ENCODE data around the gene CCDC88C. TPM values are rescaled to one million over a fixed set of nuclear protein-coding genes. Genes with fewer than 3 reads are reported as not detected.

CCDC88C gene
- total and polyA plus RNA-seq, 2 experiments from 2014 or later: 23.6 to 60.7 TPM

GRCh38 chr14:91255026-91255695, 162.5 kb downstream of the CCDC88C start:
- H3K4me3 Mint-ChIP-seq: no peak overlapping the region; the same call in 2 of the 3 replicates

DNA sequence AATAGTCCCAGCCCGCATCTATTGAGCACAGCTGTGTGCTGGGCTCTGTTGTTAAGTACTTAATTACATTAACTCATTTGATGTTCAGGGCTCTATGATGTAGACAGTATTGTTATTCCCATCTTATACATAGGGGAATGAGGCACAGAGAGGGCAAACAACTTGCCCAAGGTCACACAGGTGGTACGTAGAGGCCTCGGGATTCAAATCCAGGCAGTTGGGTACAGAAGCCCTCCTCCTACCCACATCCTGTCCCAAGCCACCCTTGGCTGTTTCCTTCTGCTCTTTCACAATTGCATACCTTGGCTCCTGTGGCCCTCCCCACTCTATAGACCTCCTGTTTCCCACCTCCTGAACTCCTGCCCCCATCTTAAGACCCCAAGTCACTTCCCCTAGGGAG, 163.2 kb downstream of the CCDC88C start:
- no peak for TF ChIP-seq JUNB (IDR thresholded peaks at IDR 0.05; ENCODE audit: unreplicated experiment)
- no peak for TF ChIP-seq CREB1 (CRISPR knock-in tag; IDR thresholded peaks at IDR 0.05; ENCODE audit: low read depth)
- TF ChIP-seq EZH2phosphoT487 (IDR thresholded peaks at IDR 0.05; ENCODE audit: unreplicated experiment): no peak
- no peak for TF ChIP-seq ZNF114 (CRISPR knock-in tag; IDR thresholded peaks at IDR 0.05)
- TF ChIP-seq, protein P1, sequence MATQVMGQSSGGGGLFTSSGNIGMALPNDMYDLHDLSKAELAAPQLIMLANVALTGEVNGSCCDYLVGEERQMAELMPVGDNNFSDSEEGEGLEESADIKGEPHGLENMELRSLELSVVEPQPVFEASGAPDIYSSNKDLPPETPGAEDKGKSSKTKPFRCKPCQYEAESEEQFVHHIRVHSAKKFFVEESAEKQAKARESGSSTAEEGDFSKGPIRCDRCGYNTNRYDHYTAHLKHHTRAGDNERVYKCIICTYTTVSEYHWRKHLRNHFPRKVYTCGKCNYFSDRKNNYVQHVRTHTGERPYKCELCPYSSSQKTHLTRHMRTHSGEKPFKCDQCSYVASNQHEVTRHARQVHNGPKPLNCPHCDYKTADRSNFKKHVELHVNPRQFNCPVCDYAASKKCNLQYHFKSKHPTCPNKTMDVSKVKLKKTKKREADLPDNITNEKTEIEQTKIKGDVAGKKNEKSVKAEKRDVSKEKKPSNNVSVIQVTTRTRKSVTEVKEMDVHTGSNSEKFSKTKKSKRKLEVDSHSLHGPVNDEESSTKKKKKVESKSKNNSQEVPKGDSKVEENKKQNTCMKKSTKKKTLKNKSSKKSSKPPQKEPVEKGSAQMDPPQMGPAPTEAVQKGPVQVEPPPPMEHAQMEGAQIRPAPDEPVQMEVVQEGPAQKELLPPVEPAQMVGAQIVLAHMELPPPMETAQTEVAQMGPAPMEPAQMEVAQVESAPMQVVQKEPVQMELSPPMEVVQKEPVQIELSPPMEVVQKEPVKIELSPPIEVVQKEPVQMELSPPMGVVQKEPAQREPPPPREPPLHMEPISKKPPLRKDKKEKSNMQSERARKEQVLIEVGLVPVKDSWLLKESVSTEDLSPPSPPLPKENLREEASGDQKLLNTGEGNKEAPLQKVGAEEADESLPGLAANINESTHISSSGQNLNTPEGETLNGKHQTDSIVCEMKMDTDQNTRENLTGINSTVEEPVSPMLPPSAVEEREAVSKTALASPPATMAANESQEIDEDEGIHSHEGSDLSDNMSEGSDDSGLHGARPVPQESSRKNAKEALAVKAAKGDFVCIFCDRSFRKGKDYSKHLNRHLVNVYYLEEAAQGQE (IDR thresholded peaks at IDR 0.05; ENCODE audit: unreplicated experiment): no peak
- Histone ChIP-seq H3K4me3 (no peak overlapping the region; the same call in 1 of the 2 replicates), H3K9me2 (ENCODE audit: insufficient read depth) (no peaks in the 10 kb centered on the region), H3F3A (replicated peaks; ENCODE audit: low read depth) (0 out of 2 replicates have a peak, but pooled peaks cover 5% of the 10 kb centered on the region), H2AFZ (peak overlapping the region; percentile 97; the same call in 1 of the 2 replicates), H3K79me2 (replicated peaks; ENCODE audit: insufficient read depth) (no peaks in the 10 kb centered on the region), H3K27me3 (ENCODE audit: insufficient read depth) (peaks cover 27% of the 10 kb centered on the region), H3K4me2 (peak overlapping the region; percentile 86), H3K4me1 (ENCODE audit: insufficient read depth) (peaks cover 12% of the 10 kb centered on the region), H3K27ac (ENCODE audit: low read depth) (no peak overlapping the region), H3K36me3 (ENCODE audit: insufficient read depth) (no peaks in the 10 kb centered on the region), H4K20me1 (replicated peaks; ENCODE audit: insufficient read depth) (no peaks in the 10 kb centered on the region)
- no peak overlapping the region for H3K27ac Mint-ChIP-seq
- ATAC-seq (no peak), DNase-seq (ENCODE audit: low spot score) (no peak)
- H3K4me1 Mint-ChIP-seq: peaks cover 24% of the 10 kb centered on the region
- no peaks in the 10 kb centered on the region for H3K36me3 Mint-ChIP-seq (ENCODE audit: low read depth)
- H3K27me3 Mint-ChIP-seq (ENCODE audit: insufficient read depth, low read depth, poor library complexity): peaks cover 26% of the 10 kb centered on the region
- H3K4me3 Mint-ChIP-seq: peak overlapping the region; percentile 75
- H3K9me3 Mint-ChIP-seq: no peaks in the 10 kb centered on the region

More at GRCh38 chr14:91255026-91255695, 162.5 kb downstream of the CCDC88C start:
- Mint-ChIP-seq H3K27ac (no peak overlapping the region), H3K9me3 (no peaks in the 10 kb centered on the region), H3K4me1 (peaks cover 21% of the 10 kb centered on the region), H3K36me3 (ENCODE audit: low read depth) (no peaks in the 10 kb centered on the region), H3K27me3 (ENCODE audit: insufficient read depth, low read depth, poor library complexity) (peaks cover 23% of the 10 kb centered on the region)
- no peaks in the 10 kb centered on the region for H3K9me2 ChIP-seq (ENCODE audit: insufficient read depth)
- peaks cover 9% of the 10 kb centered on the region for H3K4me1 ChIP-seq (ENCODE audit: insufficient read depth)
- no peak overlapping the region for H2AFZ ChIP-seq
- no peak overlapping the region for H3K4me3 ChIP-seq
- H3K27me3 ChIP-seq (ENCODE audit: insufficient read depth): peaks cover 27% of the 10 kb centered on the region
- H3K27ac ChIP-seq (ENCODE audit: low read depth): no peak overlapping the region
- H3F3A ChIP-seq (replicated peaks; ENCODE audit: low read depth): 0 out of 2 replicates have a peak, but pooled peaks cover 5% of the 10 kb centered on the region
- H4K20me1 ChIP-seq (replicated peaks; ENCODE audit: insufficient read depth): no peaks in the 10 kb centered on the region
- TF ChIP-seq, protein P2, sequence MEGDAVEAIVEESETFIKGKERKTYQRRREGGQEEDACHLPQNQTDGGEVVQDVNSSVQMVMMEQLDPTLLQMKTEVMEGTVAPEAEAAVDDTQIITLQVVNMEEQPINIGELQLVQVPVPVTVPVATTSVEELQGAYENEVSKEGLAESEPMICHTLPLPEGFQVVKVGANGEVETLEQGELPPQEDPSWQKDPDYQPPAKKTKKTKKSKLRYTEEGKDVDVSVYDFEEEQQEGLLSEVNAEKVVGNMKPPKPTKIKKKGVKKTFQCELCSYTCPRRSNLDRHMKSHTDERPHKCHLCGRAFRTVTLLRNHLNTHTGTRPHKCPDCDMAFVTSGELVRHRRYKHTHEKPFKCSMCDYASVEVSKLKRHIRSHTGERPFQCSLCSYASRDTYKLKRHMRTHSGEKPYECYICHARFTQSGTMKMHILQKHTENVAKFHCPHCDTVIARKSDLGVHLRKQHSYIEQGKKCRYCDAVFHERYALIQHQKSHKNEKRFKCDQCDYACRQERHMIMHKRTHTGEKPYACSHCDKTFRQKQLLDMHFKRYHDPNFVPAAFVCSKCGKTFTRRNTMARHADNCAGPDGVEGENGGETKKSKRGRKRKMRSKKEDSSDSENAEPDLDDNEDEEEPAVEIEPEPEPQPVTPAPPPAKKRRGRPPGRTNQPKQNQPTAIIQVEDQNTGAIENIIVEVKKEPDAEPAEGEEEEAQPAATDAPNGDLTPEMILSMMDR (conservative IDR thresholded peaks at IDR 0.05; ENCODE audit: low read depth in 2 of 2): peak in 1 of 2 experiments; percentile 40; a peak in 2 of 4 replicates
- TF ChIP-seq EZH2phosphoT487 (IDR thresholded peaks at IDR 0.05; ENCODE audit: unreplicated experiment): no peak
- no peaks in the 10 kb centered on the region for H3K36me3 ChIP-seq (ENCODE audit: insufficient read depth)
- H3K4me2 ChIP-seq: no peak overlapping the region
- ATAC-seq (no peak), DNase-seq (ENCODE audit: low spot score) (no peak)
- H3K79me2 ChIP-seq (replicated peaks; ENCODE audit: insufficient read depth): no peaks in the 10 kb centered on the region
